GM21447 (cell line): ENCODE data around the gene GNAI2.

Experiments
- ATAC-seq: cut with Tn5 transposase; IDR thresholded peaks from one replicate; pipeline ENCODE4 v1.9.1; 2021; ENCODE audit not compliant: unreplicated experiment

The GNAI2 gene

GRCh38 chr3:50295553-50296431 is 59.8 kb downstream of the GNAI2 start:
- no peak for ATAC-seq

- no peak for ATAC-seq
Measured at GRCh38 chr3:50296721-50297383, 60.8 kb downstream of the GNAI2 start.

- no peak for ATAC-seq
Measured at GRCh38 chr3:50297384-50297775, 61.4 kb downstream of the GNAI2 start.

- no peak for ATAC-seq
Measured at GRCh38 chr3:50297896-50298725, 62.1 kb downstream of the GNAI2 start.

GRCh38 chr3:50298836-50299637 is 63.0 kb downstream of the GNAI2 start, which contains the start of the genes HYAL3 and NAA80:
Gene HYAL3, minus strand, starts transcription at chr3:50299405. Its CDS starts 3,803 bp downstream, at chr3:50295602.
Gene NAA80, minus strand, starts transcription at chr3:50299405. Its CDS starts 1,942 bp downstream, at chr3:50297463.
- ATAC-seq, result peak; percentile 78

- ATAC-seq, result no peak
Measured at GRCh38 chr3:50299638-50299928, 63.6 kb downstream of the GNAI2 start.

GRCh38 chr3:50299929-50300680 is 64.1 kb downstream of the GNAI2 start:
- no peak for ATAC-seq

GRCh38 chr3:50300681-50301254 is 64.8 kb downstream of the GNAI2 start:
- ATAC-seq, result no peak

- no peak for ATAC-seq
Measured at GRCh38 chr3:50302095-50303012, 66.3 kb downstream of the GNAI2 start.

- no peak for ATAC-seq
Measured at GRCh38 chr3:50303013-50303815, 67.2 kb downstream of the GNAI2 start, which contains the start of gene HYAL1. Gene HYAL1, minus strand, starts transcription at chr3:50303574. Its CDS starts 618 bp downstream, at chr3:50302956.

- ATAC-seq, result no peak
Measured at GRCh38 chr3:50304601-50305000, 68.6 kb downstream of the GNAI2 start.
